Esophagus squamous epithelium (tissue), 4 donors: Measurements from ENCODE around the gene RPL28.

Source experiments
- POLR2A ChIP-seq, 4 donors: fragments of 450-650 bp; IDR thresholded peaks; one replicate each; pipeline ENCODE4 v1.6.1; 2017; ENCODE audit warnings: antibody characterized with exemption in 4 of 4, mild to moderate bottlenecking in 4 of 4, moderate library complexity in 3 of 4
- TF ChIP-seq, protein P1 (sequence below), 6 experiments: fragments of 450-650 bp in 4 of 6; fragments of 200-600 bp in 2 of 6; sonication (generic) in 2 of 6; IDR thresholded peaks; one replicate each; pipeline ENCODE4 v1.5.1; 2016 to 2019; ENCODE audit warnings: antibody characterized with exemption in 6 of 6, mild to moderate bottlenecking in 4 of 6, moderate library complexity in 4 of 6

DNA sequence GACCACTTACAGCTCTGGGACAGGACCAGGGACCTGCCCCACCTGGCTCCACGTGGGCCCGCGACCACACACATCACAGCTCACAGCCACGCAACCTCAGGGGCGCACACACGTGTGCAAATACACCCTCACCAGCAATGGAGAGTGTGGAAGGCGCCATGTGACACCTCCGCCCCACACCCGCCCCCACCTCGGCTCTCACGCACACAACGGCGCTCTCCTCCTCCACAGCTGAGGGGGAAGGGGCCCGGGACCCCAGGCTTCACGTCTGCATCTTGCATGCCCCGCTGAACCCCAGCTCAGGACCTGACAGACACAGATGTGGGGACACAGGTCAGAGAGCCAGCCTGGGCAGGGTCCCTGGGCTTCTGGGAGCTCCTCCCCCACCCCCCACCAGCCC lies 63.7 kb downstream of the RPL28 start:
- TF ChIP-seq, protein P1, sequence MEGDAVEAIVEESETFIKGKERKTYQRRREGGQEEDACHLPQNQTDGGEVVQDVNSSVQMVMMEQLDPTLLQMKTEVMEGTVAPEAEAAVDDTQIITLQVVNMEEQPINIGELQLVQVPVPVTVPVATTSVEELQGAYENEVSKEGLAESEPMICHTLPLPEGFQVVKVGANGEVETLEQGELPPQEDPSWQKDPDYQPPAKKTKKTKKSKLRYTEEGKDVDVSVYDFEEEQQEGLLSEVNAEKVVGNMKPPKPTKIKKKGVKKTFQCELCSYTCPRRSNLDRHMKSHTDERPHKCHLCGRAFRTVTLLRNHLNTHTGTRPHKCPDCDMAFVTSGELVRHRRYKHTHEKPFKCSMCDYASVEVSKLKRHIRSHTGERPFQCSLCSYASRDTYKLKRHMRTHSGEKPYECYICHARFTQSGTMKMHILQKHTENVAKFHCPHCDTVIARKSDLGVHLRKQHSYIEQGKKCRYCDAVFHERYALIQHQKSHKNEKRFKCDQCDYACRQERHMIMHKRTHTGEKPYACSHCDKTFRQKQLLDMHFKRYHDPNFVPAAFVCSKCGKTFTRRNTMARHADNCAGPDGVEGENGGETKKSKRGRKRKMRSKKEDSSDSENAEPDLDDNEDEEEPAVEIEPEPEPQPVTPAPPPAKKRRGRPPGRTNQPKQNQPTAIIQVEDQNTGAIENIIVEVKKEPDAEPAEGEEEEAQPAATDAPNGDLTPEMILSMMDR (IDR thresholded peaks at IDR 0.05), result no peak
- TF ChIP-seq POLR2A (IDR thresholded peaks at IDR 0.05), result no peak
